ENCODE data around the gene ADAP1.

DNA sequence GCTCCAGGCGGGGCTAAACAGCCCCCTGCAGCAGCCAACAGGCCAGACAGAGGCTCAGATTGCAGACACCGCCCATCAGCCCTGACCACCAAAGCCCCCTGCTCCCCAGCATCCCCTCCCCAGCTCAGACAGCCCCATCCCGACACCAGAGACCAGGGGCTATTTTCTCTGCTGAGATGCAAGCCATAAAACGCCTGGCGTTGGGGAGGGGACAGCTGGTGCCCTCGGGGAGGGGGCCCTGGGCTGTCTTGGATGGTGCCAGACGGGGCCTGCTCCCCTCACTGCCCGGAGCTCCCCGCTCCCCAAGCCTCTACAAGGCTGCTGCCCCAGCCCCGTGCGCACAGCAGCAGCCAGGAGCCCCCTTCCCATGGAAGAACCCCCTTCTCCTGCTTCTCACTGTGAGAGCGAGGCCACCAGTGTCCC lies 46.3 kb downstream of the ADAP1 start:
- TF ChIP-seq, protein P1, sequence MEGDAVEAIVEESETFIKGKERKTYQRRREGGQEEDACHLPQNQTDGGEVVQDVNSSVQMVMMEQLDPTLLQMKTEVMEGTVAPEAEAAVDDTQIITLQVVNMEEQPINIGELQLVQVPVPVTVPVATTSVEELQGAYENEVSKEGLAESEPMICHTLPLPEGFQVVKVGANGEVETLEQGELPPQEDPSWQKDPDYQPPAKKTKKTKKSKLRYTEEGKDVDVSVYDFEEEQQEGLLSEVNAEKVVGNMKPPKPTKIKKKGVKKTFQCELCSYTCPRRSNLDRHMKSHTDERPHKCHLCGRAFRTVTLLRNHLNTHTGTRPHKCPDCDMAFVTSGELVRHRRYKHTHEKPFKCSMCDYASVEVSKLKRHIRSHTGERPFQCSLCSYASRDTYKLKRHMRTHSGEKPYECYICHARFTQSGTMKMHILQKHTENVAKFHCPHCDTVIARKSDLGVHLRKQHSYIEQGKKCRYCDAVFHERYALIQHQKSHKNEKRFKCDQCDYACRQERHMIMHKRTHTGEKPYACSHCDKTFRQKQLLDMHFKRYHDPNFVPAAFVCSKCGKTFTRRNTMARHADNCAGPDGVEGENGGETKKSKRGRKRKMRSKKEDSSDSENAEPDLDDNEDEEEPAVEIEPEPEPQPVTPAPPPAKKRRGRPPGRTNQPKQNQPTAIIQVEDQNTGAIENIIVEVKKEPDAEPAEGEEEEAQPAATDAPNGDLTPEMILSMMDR (IDR thresholded peaks at IDR 0.05): no peak
- TF ChIP-seq POLR2A (IDR thresholded peaks at IDR 0.05): no peak
